Cardiac muscle cell (in vitro differentiated cells and primary cell): Measurements from ENCODE around the gene UBE2F. TPM values are rescaled to one million over a fixed set of nuclear protein-coding genes. Genes with fewer than 3 reads are reported as not detected.
"Not testable (repeated sequence)": the region's sequence is repeated elsewhere in the genome, so short reads cannot be mapped to it uniquely, and the experiment has no call there.

ENCODE experiments used
- DNase-seq, 2 donors: peaks; one replicate each; pipeline versions ENCODE4 v3.0.0 to v3.0.0-alpha.2; 2010 to 2017; ENCODE audit warnings: low read depth in 1 of 2, low spot score in 1 of 2
- H3K27ac ChIP-seq: fragments of 200-600 bp; sonication (generic); 2 replicates; pipeline ENCODE4 v1.5.1; 2016
- H3K27me3 ChIP-seq: fragments of 200-600 bp; sonication (generic); 2 replicates; pipeline ENCODE4 v1.6.0; 2016; ENCODE audit warnings: control low read depth
- H3K36me3 ChIP-seq: fragments of 200-600 bp; sonication (generic); 2 replicates; pipeline ENCODE4 v1.5.1; 2016; ENCODE audit warnings: control low read depth
- H3K4me1 ChIP-seq: fragments of 200-600 bp; sonication (generic); 2 replicates; pipeline ENCODE4 v1.8.1; 2017; ENCODE audit warnings: low read depth, mild to moderate bottlenecking, mixed run types
- H3K4me3 ChIP-seq: fragments of 200-600 bp; sonication (generic); 2 replicates; pipeline ENCODE4 v1.5.1; 2016; ENCODE audit warnings: mild to moderate bottlenecking
- H3K9me3 ChIP-seq: fragments of 200-600 bp; sonication (generic); 2 replicates; pipeline ENCODE4 v1.5.1; 2017; ENCODE audit warnings: low read depth, mild to moderate bottlenecking, control low read depth
- CTCF ChIP-seq: IDR thresholded peaks from 2 replicates; pipeline ENCODE4 v1.5.1; 2012; ENCODE audit warnings: low read depth, mild to moderate bottlenecking, low read length
- polyA plus RNA-seq: library from polyadenylated mRNA; unstranded; fragments of >200 nt; fragmentation: Nextera tagmentation; extraction: Ambion mirVana; gene quantifications from 2 replicates; pipeline ENCODE4 v1.2.1, GENCODE V29; 2016
- total RNA-seq: library from RNA; depleted of rRNA; stranded (reverse); fragments of >200 nt; gene quantifications from 2 replicates; pipeline ENCODE4 v1.2.3, GENCODE V29; 2016

Gene UBE2F
- total and polyA plus RNA-seq, 2 experiments from 2014 or later: 35.1 to 66.2 TPM

DNA sequence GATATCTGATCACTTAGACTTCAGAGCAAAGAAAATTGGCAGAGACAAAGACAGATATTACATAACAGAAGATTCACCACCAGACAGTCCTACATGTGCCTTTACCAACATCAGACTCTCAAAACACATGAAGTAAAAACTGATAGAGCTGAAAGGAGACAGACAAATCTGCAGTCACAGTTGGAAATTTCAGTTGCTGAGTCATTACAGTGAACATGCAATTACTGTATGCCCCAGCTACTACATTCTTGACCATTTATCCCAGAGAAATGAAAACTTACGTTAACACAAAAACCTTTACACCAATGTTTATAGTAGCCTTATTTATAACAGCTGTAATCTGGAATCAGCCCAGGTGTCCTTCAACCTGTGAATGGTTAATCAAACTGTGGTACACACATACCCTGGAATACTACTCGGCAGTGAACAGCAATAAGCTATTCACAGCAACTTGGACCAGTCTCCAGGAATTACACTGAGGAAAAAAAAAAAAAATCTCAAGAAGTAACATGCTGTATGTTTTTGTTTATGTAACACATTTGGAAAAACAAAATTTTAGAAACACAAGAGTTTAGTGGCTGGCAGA lies 86.5 kb downstream of the UBE2F start:
- no peak overlapping the region for H3K27ac ChIP-seq
- no peak overlapping the region for H3K4me3 ChIP-seq
- no peaks in the 10 kb centered on the region for H3K4me1 ChIP-seq
- H3K9me3 ChIP-seq: no peaks in the 10 kb centered on the region
- no peaks in the 10 kb centered on the region for H3K36me3 ChIP-seq
- no peaks in the 10 kb centered on the region for H3K27me3 ChIP-seq
- TF ChIP-seq CTCF: no peak
- peak in 1 of 2 donors; percentile 2 for DNase-seq

GRCh38 chr2:238055841-238056240 lies 89.0 kb downstream of the UBE2F start:
- Histone ChIP-seq H3K36me3 (no peaks in the 10 kb centered on the region), H3K9me3 (no peaks in the 10 kb centered on the region), H3K4me3 (no peak overlapping the region), H3K27me3 (no peaks in the 10 kb centered on the region), H3K4me1 (peaks cover 4% of the 10 kb centered on the region), H3K27ac (no peak overlapping the region)
- DNase-seq: no peak
- TF ChIP-seq CTCF: no peak

DNA sequence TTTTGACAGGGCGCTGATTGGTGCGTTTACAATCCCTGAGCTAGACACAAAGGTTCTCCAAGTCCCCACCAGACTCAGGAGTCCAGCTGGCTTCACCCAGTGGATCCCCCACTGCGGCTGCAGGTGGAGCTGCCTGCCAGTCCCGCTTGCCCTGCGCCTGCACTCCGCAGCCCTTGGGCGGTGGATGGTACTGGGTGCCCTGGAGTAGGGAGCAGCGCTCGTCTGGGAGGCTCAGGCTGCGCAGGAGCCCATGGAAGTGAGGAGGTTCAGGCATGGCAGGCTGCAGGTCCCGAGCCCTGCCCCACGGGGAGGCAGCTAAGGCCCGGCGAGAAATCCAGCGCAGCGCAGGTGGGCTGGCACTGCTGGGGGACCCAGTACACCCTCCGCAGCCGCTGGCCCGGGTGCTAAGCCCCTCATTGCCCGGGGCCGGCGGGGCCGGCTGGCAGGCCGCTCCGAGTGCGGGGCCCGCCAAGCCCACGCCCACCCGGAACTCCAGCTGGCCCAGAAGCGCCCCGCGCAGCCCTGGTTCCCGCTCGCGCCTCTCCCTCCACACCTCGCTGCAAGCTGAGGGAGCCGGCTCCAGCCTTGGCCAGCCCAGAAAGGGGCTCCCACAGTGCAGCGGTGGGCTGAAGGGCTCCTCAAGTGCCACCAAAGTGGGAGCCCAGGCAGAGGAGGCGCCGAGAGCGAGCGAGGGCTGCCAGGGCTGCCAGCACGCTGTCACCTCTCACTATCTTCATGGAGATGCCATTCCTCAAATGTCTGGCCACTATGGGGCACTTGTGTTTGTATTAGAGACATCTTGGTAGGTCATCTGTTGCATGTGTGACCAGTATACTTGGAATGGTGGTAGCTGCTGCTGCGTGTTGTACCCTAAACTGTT lies 91.1 kb downstream of the UBE2F start:
- not testable (repeated sequence) for DNase-seq, H3K27me3 ChIP-seq, H3K36me3 ChIP-seq, H3K4me3 ChIP-seq, H3K9me3 ChIP-seq, H3K4me1 ChIP-seq, H3K27ac ChIP-seq

DNA sequence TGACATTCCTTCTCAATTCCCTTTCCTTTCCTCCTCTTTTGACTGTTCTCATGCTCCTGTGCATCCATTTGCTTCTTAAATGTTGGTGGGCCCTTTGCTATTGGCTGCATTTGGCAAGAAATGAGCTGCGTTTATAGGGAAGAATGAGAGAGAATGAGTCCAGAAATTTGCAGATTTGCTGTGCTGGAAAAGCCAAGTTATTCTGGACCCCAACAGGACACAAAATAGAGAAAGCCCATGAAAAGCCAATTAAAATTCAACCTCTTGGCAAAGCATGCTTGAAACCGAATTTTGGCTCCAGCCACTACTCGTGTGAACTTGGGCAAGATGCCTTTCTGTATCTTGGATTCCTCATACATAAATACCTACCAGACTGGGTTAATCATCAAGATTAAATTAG lies 92.7 kb downstream of the UBE2F start:
- H3K36me3 ChIP-seq: no peaks in the 10 kb centered on the region
- H3K4me1 ChIP-seq: peaks cover 4% of the 10 kb centered on the region
- H3K9me3 ChIP-seq: no peaks in the 10 kb centered on the region
- no peak for DNase-seq
- H3K27me3 ChIP-seq: no peaks in the 10 kb centered on the region
- no peak overlapping the region for H3K27ac ChIP-seq
- TF ChIP-seq CTCF: no peak
- peak overlapping the region; percentile 72 for H3K4me3 ChIP-seq

DNA sequence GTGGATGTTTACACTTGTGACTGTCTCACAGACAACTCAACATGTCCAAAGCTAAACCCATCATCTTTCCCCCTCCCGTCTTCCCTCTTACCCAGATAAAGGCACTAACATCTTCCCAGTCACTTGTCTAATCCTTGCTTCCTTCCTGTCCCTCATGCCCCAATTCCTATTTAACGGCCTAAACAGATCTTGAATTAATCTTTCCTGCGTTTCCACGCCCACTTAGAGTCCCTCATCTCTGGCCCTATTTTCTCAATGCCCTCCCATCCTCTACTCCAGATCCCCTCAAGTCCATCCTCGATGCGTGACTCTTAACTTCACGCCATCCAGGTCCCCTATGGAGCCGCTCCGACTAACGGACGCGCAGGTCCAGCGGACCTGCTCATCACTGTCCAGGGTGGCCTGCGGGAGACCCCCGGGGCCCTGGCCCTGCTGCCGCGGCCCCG lies 93.3 kb downstream of the UBE2F start:
- H3K9me3 ChIP-seq: no peaks in the 10 kb centered on the region
- TF ChIP-seq CTCF: no peak
- DNase-seq: no peak
- peak overlapping the region; percentile 93 for H3K27ac ChIP-seq
- peaks cover 5% of the 10 kb centered on the region for H3K36me3 ChIP-seq
- peaks cover 4% of the 10 kb centered on the region for H3K4me1 ChIP-seq
- H3K4me3 ChIP-seq: peak overlapping the region; percentile 72
- no peaks in the 10 kb centered on the region for H3K27me3 ChIP-seq
